Choroid plexus epithelial cell (primary cell): ENCODE measurements around the gene P3H3.
"Not testable (repeated sequence)": the region's sequence is repeated elsewhere in the genome, so short reads cannot be mapped to it uniquely, and the experiment has no call there.

ENCODE experiments used
- DNase-seq: peaks from one replicate; pipeline ENCODE4 v3.0.0-alpha.2; 2010; ENCODE audit warnings: low read depth
- H3K4me3 ChIP-seq: 2 replicates; pipeline ENCODE4 v1.5.1; 2011; ENCODE audit warnings: low read depth, mild to moderate bottlenecking, control low read depth, low read length, moderate library complexity
- TF ChIP-seq, protein P1 (sequence below): conservative IDR thresholded peaks from 2 replicates; pipeline ENCODE4 v1.5.1; 2011; ENCODE audit warnings: low read depth, mild to moderate bottlenecking, control low read depth, inconsistent platforms, low read length, moderate library complexity

The P3H3 gene

DNA sequence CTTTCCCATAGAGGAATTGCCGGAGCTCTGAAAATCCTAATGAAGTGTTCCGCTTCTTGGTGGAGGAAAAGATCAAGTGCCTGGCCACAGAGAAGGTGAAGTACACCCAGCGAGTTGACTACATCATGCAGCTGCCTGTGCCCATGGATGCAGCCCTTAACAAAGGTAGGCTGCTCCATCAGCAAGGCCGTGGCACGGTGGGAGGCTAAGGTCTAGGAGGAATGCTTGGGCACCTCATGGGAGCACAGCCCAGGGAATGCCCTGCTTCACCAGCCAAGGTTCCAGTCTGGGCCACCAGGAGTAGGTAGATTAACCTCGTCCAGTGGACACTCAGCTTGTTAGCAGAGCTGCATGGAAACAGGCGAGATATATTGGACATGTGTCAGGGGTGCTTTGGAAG, 32.7 kb downstream of the P3H3 start:
- no peak for DNase-seq
- H3K4me3 ChIP-seq: no peak overlapping the region
- TF ChIP-seq, protein P1, sequence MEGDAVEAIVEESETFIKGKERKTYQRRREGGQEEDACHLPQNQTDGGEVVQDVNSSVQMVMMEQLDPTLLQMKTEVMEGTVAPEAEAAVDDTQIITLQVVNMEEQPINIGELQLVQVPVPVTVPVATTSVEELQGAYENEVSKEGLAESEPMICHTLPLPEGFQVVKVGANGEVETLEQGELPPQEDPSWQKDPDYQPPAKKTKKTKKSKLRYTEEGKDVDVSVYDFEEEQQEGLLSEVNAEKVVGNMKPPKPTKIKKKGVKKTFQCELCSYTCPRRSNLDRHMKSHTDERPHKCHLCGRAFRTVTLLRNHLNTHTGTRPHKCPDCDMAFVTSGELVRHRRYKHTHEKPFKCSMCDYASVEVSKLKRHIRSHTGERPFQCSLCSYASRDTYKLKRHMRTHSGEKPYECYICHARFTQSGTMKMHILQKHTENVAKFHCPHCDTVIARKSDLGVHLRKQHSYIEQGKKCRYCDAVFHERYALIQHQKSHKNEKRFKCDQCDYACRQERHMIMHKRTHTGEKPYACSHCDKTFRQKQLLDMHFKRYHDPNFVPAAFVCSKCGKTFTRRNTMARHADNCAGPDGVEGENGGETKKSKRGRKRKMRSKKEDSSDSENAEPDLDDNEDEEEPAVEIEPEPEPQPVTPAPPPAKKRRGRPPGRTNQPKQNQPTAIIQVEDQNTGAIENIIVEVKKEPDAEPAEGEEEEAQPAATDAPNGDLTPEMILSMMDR: no peak

DNA sequence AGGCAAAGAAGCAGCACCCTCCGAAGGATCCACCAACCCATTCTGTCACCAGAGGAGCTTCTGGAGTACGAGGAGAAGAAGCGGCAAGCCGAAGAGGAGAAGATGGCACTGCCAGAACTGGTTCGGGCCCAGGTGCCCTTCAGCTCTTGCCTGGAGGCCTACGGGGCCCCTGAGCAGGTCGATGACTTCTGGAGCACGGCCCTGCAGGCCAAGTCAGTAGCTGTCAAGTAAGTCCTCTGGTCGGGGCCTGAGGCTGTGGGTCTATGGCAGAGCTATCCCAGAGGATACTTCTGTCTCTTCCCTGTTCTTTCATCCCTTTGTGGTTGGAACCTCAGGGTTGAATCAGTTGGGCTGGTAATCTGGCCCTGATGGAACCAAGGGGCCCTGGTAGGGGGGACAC, 33.2 kb downstream of the P3H3 start:
- H3K4me3 ChIP-seq: no peak overlapping the region
- TF ChIP-seq, protein P1: no peak
- no peak for DNase-seq

DNA sequence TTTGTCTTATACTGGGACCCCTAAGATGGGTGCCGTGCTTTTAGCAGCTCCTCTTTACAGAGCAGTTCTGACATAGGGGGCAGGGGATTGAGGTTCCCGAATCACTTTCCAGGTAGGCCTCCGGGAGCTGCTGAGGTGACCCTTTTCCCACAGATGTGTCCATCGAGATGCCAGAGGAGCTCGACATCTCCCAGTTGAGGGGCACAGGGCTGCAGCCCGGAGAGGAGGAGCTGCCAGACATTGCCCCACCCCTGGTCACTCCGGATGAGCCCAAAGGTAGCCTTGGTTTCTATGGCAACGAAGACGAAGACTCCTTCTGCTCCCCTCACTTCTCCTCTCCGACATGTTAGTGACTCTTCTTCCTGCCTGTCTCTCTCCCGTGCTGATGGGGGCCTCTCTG, 34.8 kb downstream of the P3H3 start:
- TF ChIP-seq, protein P1: no peak
- no peak for DNase-seq
- no peak overlapping the region for H3K4me3 ChIP-seq

DNA sequence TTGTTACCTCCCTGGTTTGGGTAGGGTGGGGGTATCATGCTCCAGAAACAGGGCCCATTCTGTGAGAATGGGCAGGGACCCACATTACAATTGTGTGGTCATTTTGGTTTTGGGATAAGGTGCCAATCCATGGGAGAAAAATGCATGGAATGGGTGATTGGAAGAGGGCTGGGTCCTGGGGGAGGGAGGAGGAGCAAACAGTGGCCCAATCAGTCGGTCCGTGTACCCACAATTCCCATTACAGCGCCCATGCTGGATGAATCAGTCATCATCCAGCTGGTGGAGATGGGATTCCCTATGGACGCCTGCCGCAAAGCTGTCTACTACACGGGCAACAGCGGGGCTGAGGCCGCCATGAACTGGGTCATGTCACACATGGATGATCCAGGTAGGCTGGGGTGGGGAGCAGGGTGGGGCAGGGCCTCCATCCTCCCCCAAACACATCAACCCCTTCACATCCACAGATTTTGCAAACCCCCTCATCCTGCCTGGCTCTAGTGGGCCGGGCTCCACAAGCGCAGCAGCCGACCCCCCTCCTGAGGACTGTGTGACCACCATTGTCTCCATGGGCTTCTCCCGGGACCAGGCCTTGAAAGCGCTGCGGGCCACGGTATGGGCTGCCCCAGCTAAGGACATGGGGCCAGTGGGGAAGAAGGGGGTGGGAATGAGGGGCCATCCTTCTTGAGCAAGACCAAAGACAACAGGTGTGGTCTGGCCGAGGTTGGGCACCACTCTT, 35.5 kb downstream of the P3H3 start:
- no peak overlapping the region for H3K4me3 ChIP-seq
- DNase-seq: no peak
- TF ChIP-seq, protein P1: no peak

DNA sequence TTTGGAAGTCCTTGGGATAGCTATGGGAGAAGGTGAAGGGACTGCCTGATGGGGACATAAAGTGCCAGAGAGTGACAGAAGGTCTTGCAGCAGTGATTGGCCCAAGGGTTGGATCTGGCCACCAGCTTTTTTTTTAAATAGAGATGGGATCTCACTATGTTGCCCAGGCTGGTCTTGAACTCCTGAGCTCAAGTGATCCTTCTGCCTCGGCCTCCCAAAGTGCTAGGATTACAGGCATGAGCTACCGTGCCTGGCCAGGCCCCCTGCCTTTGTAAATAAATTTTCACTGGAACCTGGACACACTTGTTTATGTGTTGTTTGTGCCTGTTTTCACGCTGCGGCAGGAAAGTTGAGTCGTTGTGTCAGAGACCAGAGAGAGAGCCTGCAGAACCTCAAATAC, 37.1 kb downstream of the P3H3 start:
- DNase-seq, H3K4me3 ChIP-seq: not testable (repeated sequence)

DNA sequence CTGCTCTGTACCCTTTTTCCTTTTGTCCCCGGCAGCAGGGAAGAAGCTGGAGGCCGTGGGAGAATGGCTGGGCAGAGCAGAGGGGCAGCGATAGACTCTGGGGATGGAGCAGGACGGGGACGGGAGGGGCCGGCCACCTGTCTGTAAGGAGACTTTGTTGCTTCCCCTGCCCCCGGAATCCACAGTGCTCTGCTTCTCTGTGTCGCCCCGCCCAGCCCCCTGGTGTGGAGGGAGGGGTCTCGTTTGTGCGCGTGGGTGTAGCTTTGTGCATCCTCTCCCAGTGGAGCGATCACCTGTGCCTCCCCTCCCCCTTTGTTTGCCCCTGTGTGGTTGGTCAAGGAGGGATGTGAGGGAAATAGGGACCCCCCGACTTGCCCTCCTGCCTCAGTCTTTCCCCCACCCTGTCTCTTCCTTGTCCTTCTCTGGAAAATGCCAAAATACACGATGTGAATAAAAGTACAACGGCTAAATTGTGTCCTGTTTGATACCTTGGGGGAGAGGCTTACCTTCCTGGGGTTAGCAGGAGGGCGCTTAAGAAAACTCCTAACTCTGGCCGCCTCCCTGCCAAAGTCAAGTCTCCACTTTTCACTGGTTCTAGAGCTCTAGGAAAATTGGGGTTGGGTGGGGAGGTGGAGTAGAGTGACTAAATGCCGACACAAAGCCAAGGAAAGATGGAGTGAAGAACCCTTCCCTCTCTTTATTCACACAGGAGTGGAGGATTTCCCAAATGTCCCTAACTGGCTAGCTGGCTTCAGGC, 38.1 kb downstream of the P3H3 start:
- peak; percentile 4 for DNase-seq
- H3K4me3 ChIP-seq: peak overlapping the region; percentile 91
- TF ChIP-seq, protein P1: no peak

DNA sequence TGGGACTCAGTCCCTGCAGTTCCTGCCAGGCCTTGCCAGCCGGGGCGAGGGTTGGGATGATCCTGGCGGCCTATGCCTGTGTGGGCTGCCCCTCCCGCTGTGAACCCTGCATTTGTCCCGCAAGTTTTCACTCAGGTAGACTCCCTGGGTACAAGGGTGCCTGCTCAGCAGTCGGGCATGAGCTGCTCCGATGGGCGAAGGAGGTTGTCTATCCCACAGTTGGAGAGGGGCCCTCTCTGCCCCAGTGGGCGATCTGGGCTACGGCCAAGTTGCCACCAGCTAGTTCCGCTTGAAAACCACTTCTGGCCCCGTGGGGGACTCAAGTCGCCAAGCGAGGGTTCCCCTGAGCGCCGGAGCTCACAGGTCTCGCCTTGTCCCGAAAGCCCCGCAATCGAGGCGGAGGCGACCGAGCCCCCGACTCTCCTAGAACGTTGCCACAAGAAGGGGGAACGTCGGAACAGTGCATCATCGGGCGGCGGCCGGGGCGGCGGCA, 38.8 kb downstream of the P3H3 start:
- H3K4me3 ChIP-seq: peak overlapping the region; percentile 91
- no peak for DNase-seq
- TF ChIP-seq, protein P1: no peak
